GM11168 (cell line): ENCODE results near the gene EFHD1.
"Not testable (repeated sequence)": the region's sequence is repeated elsewhere in the genome, so short reads cannot be mapped to it uniquely, and the experiment has no call there.

Experiments
- in situ Hi-C: fragments of 300-500 bp; cut with MboI; formaldehyde crosslinking; loops from one replicate; pipeline ENCODE4 v1.12.0; 2022; ENCODE audit warnings: low sequenced_read_pairs; ENCODE audit not compliant: unreplicated experiment

The EFHD1 gene

DNA sequence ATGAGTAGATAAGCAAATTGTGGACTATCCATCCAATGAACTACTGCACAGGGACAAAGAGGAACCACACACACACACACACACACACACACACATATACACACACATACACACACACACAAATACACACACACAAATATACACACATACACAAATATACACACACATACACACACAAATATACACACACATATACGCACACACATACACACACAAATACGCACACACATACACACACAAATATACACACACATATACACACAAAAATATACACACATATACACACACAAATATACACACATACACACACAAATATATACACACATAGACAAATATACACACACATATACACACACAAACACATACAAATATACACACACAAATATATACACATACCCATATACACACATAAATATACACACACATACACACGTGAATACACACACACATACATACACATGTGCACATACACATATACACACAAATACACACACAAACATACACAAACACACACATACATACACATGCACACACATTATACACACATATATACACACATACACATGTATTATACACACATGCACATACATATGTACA is 19.8 kb upstream of the EFHD1 start:
- in situ Hi-C loops: no loop called here

DNA sequence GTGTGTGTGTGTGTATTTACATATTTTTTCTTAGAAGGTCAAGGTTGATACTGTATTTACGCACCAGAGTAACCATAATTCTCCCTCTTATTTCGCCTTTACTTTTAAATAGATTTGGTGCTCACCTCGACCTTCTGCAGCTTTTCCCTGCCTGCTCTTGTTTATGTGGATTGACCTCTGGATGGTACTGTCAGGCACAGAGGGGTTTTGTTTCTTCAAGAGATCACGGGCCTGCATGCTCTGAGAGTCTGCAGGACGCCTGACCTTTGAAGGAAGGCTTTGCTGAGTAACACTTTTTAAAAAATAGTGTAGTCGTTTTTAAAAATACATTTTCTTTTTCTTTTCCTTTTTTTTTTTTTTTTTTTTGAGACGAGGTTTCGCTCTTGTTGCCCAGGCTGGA is 18.1 kb upstream of the EFHD1 start:
- in situ Hi-C loops: no loop called here

DNA sequence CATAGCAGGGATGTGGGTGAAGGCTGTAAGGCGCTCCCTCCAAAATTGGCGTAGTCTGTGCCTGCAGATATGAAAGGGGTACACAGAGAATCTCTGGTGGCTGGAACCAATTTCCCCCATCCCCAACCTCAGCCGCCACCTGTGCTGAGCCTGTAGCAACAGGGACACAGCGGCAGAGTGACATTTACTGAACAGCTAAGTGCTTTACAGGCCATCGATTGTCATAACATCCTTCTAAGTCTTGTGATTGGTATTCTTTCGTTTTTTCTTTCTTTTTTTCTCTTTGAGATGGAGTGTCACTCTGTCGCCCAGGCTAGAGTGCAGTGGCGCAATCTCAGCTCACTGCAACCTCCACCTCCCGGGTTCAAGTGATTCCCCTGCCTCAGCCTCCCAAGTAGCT is 12.2 kb upstream of the EFHD1 start:
- in situ Hi-C loops: no loop called here

DNA sequence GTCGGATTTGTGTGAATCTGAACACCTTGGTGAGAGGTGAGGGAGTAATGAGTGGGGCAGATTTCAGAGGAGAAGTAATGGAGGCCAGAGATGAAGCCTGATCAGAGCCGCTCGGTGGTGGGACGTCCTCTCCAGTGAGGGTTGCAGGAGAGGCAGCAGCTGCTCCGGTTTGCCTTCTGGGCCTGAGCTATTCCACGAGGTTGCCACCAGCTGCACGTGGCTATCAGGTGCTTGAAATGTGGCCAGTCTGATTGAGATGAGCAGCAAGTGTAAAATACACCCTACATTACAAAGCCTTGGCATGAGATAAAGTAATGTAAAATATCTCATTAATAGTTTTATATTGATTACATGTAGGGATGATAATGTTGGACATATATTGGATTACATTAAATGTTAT is 10.8 kb upstream of the EFHD1 start:
- in situ Hi-C loops: no loop called here

DNA sequence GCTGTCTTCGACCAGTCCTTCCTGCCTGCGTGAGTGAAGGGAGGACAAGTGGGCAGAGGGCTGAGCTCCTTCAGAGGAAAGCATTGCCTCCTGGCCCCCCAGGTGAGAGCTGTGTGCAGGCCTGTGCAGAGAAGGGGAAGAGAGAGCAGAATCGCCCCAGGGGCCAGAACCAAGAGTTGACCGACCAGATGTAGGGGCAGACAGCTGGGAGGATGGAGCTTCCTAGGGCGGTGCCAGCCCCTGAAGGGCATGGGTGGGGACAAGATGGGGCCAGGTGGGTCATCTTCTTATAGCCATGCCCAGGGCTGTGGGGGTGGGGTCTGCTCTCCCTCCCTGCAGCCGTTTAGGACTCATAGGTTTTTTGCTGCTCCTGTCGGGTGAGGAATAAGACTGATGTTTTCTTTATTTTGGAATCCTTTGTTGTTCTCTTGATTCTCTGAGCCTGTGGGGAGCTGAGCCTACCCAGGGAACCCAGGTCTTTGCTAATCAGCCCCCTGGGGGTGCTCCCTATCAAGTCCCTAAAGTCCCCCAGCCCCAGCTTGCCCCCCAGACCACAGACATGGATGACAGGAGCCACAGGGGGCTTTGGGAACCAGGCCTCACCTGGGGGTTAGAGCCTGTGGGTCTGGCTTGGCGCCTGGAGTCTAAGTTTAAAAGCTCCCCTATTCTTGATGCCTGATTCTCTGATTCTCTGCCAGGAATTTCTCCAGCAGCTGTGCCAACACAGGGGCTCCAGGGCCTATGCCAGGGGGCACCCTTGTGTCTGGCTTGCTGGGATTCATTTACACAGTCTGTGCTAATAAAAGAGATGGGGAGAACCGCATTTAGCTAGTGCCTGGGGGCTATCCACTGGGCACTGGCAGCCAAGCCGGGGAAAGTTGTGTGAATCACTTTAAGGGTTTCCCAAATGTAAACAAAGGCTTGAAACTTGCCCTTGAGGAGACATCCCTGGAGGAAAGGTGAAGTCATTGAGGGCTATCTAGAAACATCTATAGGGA is 9.3 kb upstream of the EFHD1 start:
- in situ Hi-C loops: no loop called here

DNA sequence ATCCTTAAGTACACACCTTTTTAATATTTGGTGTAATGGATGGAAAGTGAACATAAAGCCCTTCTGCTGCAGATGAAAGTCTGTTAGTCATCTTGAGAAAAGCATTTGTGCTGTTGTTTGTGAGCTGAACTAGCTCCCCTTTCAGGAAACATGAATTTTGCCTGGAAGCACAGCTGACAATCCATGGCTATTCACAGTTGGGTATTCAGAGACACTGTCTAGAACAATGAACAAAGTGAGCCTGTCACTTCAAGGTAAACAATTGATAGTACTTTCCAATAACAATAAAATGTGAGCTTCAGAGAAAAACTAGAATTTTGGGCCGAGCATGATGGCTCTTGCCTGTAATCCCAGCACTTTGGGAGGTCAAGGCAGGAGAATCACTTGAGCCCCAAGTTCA is 6.8 kb upstream of the EFHD1 start:
- in situ Hi-C loops: no loop called here

- in situ Hi-C loops: no loop called here
Observed at GRCh38 chr2:232628466-232629128, 4.8 kb upstream of the EFHD1 start.

DNA sequence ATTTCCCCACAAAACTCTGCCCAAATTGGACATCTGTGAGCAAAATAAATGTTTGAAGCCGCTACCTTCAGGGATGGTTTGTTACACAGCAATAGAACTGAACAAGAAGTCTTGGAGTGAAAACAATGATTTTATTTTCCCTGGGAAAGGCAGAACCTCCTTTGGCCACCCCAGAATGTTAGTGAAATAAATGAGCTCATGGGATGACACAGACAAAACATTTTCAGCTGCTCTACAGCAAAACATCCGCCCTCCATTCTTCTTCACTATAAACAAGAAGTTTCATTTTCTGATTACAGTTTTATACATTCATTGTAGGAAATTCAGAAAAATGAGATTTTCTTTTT is 4.3 kb upstream of the EFHD1 start:
- in situ Hi-C loops: no loop called here

GRCh38 chr2:232632229-232632903 is 1.0 kb upstream of the EFHD1 start:
- in situ Hi-C loops: no loop called here

DNA sequence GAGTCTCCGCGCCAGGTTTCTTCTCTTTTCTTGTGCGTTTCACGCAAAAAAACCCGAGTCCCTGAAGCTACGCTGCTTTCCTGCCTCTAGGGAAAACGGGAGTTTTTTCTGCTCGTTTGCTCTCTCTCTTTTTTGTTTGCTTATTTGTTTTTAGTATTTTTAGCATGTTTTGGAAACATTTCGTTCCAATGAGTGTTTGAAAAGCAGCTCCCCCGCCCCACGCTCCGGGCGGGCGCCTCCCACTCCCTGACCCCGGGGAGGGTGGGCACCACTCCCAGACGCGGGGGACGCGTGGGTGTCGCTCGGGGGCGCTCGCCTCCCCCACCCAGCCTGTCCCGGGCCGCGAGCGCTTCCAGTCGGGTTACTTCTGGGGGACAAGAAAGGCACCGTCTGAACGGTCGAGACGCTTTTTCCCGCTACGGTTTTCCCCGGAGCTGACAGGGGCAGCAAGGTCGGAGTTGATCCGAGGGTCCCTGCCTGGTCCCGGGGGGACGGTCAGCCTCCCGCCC is 446 bp upstream of the EFHD1 start:
- in situ Hi-C loops: no loop called here

DNA sequence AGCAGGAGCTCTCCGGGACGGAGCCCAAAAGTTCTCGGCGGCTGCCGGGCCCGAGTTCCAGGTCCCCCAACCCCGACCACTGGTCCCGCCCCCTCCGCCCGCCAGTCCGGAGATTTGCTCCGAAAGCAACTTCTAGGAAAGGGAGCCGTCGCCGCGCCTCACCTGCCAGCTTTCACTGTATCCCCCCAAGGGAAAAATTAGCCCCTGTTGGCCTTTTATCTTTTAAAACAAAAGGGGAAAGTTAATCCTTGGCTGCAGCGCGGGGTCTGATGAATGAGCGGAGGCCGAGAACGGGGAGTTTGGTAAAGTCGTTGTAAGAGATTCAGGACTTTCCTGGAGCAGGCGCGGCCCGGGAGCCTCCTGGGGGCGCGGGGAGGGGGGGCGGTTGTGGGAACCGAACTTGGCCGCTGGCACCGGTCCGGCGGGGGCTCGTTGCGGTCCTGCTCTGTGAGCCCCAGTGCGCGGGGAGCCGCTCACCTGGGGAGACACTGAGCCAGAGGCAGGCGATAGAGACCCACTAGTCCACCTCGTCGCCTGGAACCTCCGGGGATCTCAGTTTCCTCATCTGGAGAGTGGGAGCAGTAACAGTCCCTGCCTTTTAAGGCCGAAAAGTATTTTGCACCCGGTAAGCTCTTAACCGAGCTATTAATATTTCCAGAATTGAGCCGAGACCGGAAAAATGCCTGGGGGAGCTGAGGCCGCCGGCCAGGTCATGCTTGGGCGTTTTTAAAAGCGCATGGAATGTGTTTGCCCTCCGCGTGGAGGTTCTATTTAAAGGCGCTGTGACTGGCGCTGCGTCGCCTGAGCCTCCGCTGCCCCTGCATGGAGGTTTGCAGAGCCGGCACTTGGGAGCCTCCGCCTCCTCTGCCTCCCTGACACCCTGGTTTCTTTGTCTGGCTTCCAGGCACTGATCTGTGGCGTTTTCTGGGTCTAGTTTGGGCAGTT is 1.1 kb downstream of the EFHD1 start:
- in situ Hi-C loops: no loop called here

DNA sequence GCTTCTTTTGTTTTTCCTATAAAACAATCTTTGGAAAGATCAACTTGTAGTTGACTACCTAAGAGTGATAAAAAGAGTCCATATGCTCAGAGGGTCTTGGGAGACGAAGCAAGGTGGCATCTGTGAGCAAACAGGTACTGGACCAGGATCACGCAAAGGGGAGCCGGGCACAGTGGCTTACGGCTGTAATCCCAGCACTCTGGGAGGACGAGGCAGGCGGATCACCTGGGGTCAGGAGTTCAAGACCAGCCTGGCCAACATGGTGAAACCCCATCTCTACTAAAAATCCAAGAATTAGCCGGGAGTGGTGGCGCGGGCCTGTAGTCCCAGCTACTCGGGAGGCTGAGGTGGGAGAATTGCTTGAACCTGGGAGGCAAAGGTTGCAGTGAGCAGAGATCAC is 2.0 kb downstream of the EFHD1 start:
- in situ Hi-C loops: not testable (repeated sequence)

GRCh38 chr2:232635820-232636219 is 2.4 kb downstream of the EFHD1 start:
- in situ Hi-C loops: no loop called here

- in situ Hi-C loops: no loop called here
Observed at GRCh38 chr2:232636788-232637420, 3.5 kb downstream of the EFHD1 start.

DNA sequence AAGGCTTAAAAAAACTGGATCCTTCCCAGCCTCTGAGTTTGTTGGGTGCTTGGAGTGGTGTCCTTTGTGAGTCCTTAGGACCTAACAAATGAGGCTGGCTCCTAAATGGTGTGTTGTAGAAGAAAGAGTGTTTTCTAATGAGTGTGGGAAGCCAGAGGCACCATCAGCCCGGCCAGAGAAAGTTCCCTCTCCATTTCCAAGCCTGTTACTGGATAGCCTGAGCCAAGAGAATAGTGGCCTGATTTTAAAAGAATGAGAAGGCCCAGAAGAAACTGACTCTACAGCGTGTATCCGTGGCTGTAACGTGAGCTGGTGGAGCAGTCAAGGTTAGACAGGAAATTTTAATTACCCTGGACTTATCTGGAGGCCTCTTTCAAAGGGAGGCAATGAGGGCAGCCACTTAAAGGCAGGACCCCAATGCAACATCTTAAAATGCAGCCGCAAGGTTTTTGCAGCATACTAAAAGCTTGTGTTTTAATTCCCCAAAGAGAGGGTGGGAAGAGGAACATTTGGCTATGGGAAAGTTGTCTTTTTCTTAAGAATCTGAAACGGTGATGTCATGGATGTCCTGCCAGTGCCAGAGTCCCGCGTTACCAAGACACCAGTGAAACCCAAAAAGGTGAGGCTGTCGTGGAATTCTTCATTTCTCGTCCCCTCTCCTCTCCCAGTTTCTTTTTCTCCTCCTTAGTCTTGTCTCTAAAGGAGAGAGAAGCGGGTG is 4.6 kb downstream of the EFHD1 start:
- in situ Hi-C loops: no loop called here

DNA sequence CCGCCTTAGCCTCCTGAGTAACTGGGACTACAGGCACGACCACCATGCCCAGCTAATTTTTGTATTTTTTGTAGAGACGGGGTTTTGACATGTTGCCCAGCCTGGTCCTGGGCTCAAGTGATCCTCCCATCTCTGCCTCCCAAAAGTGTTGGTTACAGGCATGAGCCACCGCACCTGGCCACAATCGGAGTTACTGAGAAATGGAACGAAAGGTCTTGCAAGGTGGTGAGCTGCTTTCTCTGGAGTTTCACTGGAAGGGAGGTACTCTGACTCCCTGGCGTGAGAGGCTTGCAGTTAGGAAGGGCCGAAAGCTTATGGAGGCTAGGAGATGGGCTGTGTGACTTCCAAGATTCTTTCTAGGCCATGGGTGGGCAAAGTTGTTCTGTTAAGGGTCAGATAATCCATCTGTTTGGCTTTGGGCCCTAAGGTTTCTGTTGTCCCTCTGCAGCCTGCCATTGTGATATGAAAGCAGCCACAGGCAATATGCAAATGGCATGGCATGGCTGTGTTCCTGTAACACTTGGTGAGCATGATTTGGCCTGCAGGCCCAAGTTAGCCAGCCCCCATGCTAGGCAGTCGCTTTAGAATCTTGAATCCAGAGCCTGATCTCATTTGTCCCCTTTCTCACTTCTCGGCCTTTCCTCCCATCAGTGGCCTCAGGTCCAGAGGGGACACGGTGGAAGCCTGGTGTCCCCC is 7.9 kb downstream of the EFHD1 start:
- in situ Hi-C loops: no loop called here

GRCh38 chr2:232643147-232643425 is 9.7 kb downstream of the EFHD1 start:
- in situ Hi-C loops: no loop called here

DNA sequence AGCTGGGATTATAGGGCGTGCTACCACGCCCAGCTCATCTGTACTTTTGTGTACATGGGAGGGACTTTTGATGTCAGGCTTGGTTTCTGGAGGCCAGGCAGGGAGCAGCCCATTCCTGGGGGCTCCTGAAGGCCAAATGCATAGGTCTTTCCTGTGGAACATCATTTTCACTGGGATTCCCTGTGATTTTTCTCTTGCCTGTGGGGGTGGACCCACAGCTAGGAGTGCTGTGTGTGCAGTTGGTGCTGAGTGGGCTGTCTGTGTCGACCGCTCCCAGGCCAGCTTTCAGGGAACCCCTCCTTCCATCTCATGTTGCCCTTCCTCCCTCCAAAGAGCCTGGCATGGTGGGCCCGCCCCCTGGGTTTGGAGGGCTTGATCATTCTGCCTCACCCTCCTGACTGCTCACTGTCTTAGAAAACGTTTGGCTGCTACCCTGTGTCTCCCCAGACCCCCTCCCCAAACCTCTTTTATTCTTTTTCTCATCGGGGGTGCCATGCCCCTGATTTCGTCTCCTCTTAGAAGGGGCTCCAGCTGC is 10.5 kb downstream of the EFHD1 start:
- in situ Hi-C loops: no loop called here
